K562 (cell line): ENCODE measurements around the gene GFOD1. TPM values are rescaled to one million over a fixed set of nuclear protein-coding genes. Genes with fewer than 3 reads are reported as not detected.

ENCODE experiments used
- BCOR ChIP-seq: fragments of 450-650 bp; IDR thresholded peaks from 2 replicates; pipeline ENCODE4 v1.6.1; 2016
- CTCF ChIP-seq, 3 experiments: IDR thresholded peaks in 2 of 3; conservative IDR thresholded peaks in 1 of 3; 2 replicates each; pipeline ENCODE4 v1.5.1; 2011 to 2012; ENCODE audit warnings: low read length in 3 of 3, mild to moderate bottlenecking in 3 of 3, control low read depth in 2 of 3, improper control_type of control experiment in 1 of 3, inconsistent platforms in 1 of 3, low read depth in 1 of 3, mixed read lengths in 1 of 3, moderate library complexity in 1 of 3; ENCODE audit not compliant: insufficient read depth in 2 of 3
- MAFG ChIP-seq: fragments of 450-650 bp; conservative IDR thresholded peaks from 2 replicates; pipeline ENCODE4 v1.6.1; 2016; ENCODE audit warnings: missing genetic modification characterization, missing compliant biosample characterization
- ZBTB7A ChIP-seq: IDR thresholded peaks from 2 replicates; pipeline ENCODE4 v1.6.1; 2011; ENCODE audit warnings: low read depth, mild to moderate bottlenecking, low read length, moderate library complexity, borderline replicate concordance; ENCODE audit not compliant: control insufficient read depth
- ZFP30 ChIP-seq: fragments of 250-450 bp; sonication (Bioruptor Pico); IDR thresholded peaks from 2 replicates; pipeline ENCODE4 v1.8.0; 2022; ENCODE audit warnings: moderate library complexity, mild to moderate bottlenecking, inconsistent platforms, borderline replicate concordance
- ZKSCAN3 ChIP-seq: fragments of 250-450 bp; sonication (Bioruptor Pico); IDR thresholded peaks from 2 replicates; pipeline ENCODE4 v1.4.0; 2020
- ZNF644 ChIP-seq: fragments of 200-800 bp; sonication (Bioruptor generic); IDR thresholded peaks from 2 replicates; pipeline ENCODE4 v1.6.1; 2016; ENCODE audit warnings: low read depth, missing genetic modification characterization, missing compliant biosample characterization
- ZNF696 ChIP-seq: fragments of 250-450 bp; sonication (Bioruptor Pico); conservative IDR thresholded peaks from 2 replicates; pipeline ENCODE4 v1.4.0; 2020; ENCODE audit warnings: mild to moderate bottlenecking, moderate library complexity
- ZNF77 ChIP-seq: fragments of 250-450 bp; sonication (Bioruptor Pico); IDR thresholded peaks from 2 replicates; pipeline ENCODE4 v1.5.0; 2020
- polyA plus RNA-seq, 8 experiments: library from polyadenylated mRNA; depleted of rRNA in 4 of 8; stranded (reverse) in 5 of 8; unstranded in 3 of 8; fragments of >200 nt; fragmentation: Nextera tagmentation in 2 of 8; fragmentation: Illumina TruSeq in 1 of 8; extraction: Ambion mirVana in 2 of 8; extraction: Trizol in 1 of 8; gene quantifications; 2 replicates each; pipeline versions ENCODE4 v1.2.1 to v1.2.3, GENCODE V29; 2011 to 2014; ENCODE audit warnings: inconsistent platforms in 1 of 8, missing spikeins in 1 of 8
- total RNA-seq, 7 experiments: library from RNA; depleted of rRNA in 6 of 7; stranded (reverse); fragments of >200 nt in 6 of 7; fragmentation: Illumina TruSeq in 2 of 7; extraction: Trizol in 2 of 7; gene quantifications; 2 replicates each; pipeline versions ENCODE4 v1.2.1 to v1.2.3, GENCODE V29; 2011 to 2021; ENCODE audit warnings: low replicate concordance in 1 of 7
- TF ChIP-seq, protein P1 (sequence below): fragments of 250-450 bp; sonication (Bioruptor Pico); IDR thresholded peaks from 2 replicates; pipeline ENCODE4 v1.9.0; 2021; ENCODE audit warnings: mild to moderate bottlenecking, inconsistent platforms

GFOD1 gene
- total and polyA plus RNA-seq, 9 of the 15 experiments (the other 6 are each of a cell fraction or from before 2014, with no cell fraction given), result 3.8 to 12.0 (median 8.2) TPM

DNA sequence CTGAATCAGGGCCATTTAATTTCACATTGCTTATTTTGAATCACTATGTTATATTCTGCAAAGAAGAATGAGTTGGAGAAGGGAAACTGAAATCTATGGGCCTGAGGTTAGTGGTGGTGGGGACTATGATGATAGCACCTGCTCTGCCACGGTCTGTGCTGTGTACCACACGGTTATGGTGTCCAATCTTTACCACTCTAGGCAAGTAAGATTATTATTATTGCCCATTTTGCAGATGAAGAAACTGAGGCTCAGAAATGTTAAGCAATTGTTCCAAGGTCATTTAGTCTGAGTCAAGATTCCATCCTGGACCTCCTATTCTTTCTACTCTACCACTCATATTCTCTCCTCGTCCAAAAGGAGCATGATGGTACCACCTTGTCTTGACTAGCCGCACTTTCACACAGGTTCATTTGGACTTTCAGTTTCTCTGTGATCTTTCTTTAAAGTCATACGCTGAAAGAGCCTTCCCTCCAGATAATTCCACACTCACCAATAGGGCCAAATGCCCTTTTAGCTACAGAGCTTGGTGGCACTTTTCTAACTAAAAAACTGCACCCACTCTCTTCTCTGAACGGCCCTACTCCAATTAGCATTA is 56.2 kb downstream of the GFOD1 start (continued):
- TF ChIP-seq, protein P1, sequence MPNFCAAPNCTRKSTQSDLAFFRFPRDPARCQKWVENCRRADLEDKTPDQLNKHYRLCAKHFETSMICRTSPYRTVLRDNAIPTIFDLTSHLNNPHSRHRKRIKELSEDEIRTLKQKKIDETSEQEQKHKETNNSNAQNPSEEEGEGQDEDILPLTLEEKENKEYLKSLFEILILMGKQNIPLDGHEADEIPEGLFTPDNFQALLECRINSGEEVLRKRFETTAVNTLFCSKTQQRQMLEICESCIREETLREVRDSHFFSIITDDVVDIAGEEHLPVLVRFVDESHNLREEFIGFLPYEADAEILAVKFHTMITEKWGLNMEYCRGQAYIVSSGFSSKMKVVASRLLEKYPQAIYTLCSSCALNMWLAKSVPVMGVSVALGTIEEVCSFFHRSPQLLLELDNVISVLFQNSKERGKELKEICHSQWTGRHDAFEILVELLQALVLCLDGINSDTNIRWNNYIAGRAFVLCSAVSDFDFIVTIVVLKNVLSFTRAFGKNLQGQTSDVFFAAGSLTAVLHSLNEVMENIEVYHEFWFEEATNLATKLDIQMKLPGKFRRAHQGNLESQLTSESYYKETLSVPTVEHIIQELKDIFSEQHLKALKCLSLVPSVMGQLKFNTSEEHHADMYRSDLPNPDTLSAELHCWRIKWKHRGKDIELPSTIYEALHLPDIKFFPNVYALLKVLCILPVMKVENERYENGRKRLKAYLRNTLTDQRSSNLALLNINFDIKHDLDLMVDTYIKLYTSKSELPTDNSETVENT, result no peak
- TF ChIP-seq ZNF696 (CRISPR knock-in tag), result no peak
- TF ChIP-seq MAFG (tag), result no peak
- TF ChIP-seq BCOR, result peak; percentile 72; the same call in 1 of the 2 replicates
- no peak for TF ChIP-seq ZKSCAN3
- no peak for TF ChIP-seq ZBTB7A
- TF ChIP-seq ZFP30 (CRISPR knock-in tag), result no peak
- no peak for TF ChIP-seq ZNF77 (CRISPR knock-in tag)
- TF ChIP-seq ZNF644 (tag), result no peak
- no peak for TF ChIP-seq CTCF (IDR thresholded peaks at IDR 0.05 in 2 of 3, conservative IDR thresholded peaks at IDR 0.05 in 1 of 3; ENCODE audit: insufficient read depth in 2 of 3, low read depth in 1 of 3, low read length in 3 of 3)
- TF ChIP-seq, all 486 proteins: peak for 5
